Measurements from ENCODE around the gene LHCGR. TPM values are rescaled to one million over a fixed set of nuclear protein-coding genes. Genes with fewer than 3 reads are reported as not detected.

LHCGR gene
- total RNA-seq, 1 experiment from 2014 or later, result not detected

DNA sequence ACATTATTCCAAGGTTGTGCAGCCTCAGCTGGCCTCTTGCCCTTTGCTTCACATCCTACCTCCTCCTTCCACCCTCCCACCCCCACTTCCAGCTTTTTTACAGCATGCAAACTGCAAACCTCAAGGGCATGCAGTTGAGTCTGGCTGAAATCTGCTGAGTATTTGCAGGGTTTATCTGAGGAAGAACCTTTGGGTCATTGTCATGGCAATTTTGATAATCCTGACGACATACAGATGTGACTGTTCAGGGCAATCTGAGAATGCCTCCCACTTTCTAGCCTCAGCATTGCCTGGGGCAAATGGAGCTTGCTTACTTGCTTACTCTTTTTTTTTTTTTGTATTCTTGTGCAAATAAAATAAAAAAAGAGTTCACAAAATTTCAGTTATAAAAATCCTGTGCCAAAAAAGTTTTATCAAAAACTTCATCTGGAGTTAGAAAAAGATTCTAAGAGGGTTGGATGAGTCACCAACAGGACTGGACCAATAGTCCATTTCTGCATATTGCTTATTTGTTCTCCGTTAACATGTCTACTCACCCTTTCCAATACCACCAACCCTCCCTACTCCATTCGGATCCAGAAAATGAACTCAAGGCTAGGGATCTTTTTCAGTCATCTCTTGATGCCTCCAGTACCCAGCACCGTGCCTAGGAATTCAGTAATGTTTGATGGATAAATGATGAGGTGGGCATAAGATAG lies 23.6 kb upstream of the LHCGR start:
- Histone ChIP-seq H3K4me1 (ENCODE audit: control insufficient read depth, insufficient read depth, low read length) (no peaks in the 10 kb centered on the region), H3K27me3 (ENCODE audit: control insufficient read depth, insufficient read depth, low read length) (no peaks in the 10 kb centered on the region), H3K27ac (ENCODE audit: low read length) (no peak overlapping the region), H3K4me3 (ENCODE audit: low read depth in 2 of 2, low read length in 2 of 2) (no peak overlapping the region), H3K36me3 (ENCODE audit: control insufficient read depth, insufficient read depth, low read length) (no peaks in the 10 kb centered on the region), H3K9me3 (ENCODE audit: control insufficient read depth, insufficient read depth, low read depth, low read length) (no peaks in the 10 kb centered on the region)
- CTCF ChIA-PET, result no interaction called here
- intact Hi-C loops (cut with micrococcal nuclease; ENCODE audit: unreplicated experiment), result no loop called here
- in situ Hi-C loops (cut with HindIII; ENCODE audit: low pct_unique_long_range_greater_than_20kb, low sequenced_read_pairs), result no loop called here
- POLR2A ChIA-PET, result no interaction called here
- no peak for TF ChIP-seq CTCF (IDR thresholded peaks at IDR 0.05)
- no peak for TF ChIP-seq POLR2AphosphoS5 (IDR thresholded peaks at IDR 0.05; ENCODE audit: low read depth, low read length)
- TF ChIP-seq SIN3A (IDR thresholded peaks at IDR 0.05; ENCODE audit: borderline replicate concordance, insufficient read depth, low read depth, low read length), result no peak
- TF ChIP-seq, protein P1, sequence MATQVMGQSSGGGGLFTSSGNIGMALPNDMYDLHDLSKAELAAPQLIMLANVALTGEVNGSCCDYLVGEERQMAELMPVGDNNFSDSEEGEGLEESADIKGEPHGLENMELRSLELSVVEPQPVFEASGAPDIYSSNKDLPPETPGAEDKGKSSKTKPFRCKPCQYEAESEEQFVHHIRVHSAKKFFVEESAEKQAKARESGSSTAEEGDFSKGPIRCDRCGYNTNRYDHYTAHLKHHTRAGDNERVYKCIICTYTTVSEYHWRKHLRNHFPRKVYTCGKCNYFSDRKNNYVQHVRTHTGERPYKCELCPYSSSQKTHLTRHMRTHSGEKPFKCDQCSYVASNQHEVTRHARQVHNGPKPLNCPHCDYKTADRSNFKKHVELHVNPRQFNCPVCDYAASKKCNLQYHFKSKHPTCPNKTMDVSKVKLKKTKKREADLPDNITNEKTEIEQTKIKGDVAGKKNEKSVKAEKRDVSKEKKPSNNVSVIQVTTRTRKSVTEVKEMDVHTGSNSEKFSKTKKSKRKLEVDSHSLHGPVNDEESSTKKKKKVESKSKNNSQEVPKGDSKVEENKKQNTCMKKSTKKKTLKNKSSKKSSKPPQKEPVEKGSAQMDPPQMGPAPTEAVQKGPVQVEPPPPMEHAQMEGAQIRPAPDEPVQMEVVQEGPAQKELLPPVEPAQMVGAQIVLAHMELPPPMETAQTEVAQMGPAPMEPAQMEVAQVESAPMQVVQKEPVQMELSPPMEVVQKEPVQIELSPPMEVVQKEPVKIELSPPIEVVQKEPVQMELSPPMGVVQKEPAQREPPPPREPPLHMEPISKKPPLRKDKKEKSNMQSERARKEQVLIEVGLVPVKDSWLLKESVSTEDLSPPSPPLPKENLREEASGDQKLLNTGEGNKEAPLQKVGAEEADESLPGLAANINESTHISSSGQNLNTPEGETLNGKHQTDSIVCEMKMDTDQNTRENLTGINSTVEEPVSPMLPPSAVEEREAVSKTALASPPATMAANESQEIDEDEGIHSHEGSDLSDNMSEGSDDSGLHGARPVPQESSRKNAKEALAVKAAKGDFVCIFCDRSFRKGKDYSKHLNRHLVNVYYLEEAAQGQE (IDR thresholded peaks at IDR 0.05; ENCODE audit: insufficient read depth in 1 of 2, low read depth in 2 of 2, low read length in 1 of 2), result no peak
- no peak for ATAC-seq
- no peak for DNase-seq (ENCODE audit: low read depth, low spot score)
- no TSS peak for BruUV-seq (replicated peaks)

DNA sequence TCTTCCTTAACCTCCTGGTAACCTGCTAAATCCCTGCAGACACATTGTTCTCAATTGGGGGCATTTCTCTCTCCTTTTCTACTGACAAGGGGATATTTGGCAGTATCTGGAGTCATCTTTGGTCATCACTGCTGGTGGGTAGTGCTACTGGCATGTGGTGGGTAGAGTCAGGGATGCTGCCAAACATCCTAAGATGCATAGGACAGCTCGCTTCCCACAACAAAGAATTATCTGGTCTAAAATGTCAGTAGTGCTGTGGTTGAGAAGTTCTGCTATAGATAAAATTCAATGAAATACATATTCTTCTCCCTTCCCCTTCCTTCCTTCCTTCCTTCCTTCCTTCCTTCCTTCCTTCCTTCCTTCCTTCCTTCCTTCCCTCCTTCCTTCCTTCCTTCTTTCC lies 18.7 kb upstream of the LHCGR start:
- TF ChIP-seq TCF7L2 (IDR thresholded peaks at IDR 0.05; ENCODE audit: low read depth, low read length) (no peak), CTCF (IDR thresholded peaks at IDR 0.05) (no peak), POLR2AphosphoS5 (IDR thresholded peaks at IDR 0.05; ENCODE audit: low read depth, low read length) (no peak), SIN3A (IDR thresholded peaks at IDR 0.05; ENCODE audit: borderline replicate concordance, insufficient read depth, low read depth, low read length) (no peak)
- TF ChIP-seq, protein P1 (IDR thresholded peaks at IDR 0.05; ENCODE audit: insufficient read depth in 1 of 2, low read depth in 2 of 2, low read length in 1 of 2), result no peak
- ATAC-seq (no peak), DNase-seq (ENCODE audit: low read depth, low spot score) (no peak)
- no peaks in the 10 kb centered on the region for H3K36me3 ChIP-seq (ENCODE audit: control insufficient read depth, insufficient read depth, low read length)
- BruUV-seq (replicated peaks), result no TSS peak
- H3K4me3 ChIP-seq (ENCODE audit: low read depth in 2 of 2, low read length in 2 of 2), result no peak overlapping the region
- in situ Hi-C loops (cut with HindIII; ENCODE audit: low pct_unique_long_range_greater_than_20kb, low sequenced_read_pairs) (no loop called here), intact Hi-C loops (cut with micrococcal nuclease; ENCODE audit: unreplicated experiment) (no loop called here)
- POLR2A ChIA-PET, result no interaction called here
- H3K27me3 ChIP-seq (ENCODE audit: control insufficient read depth, insufficient read depth, low read length), result no peaks in the 10 kb centered on the region; the same call in 1 of the 2 replicates
- H3K9me3 ChIP-seq (ENCODE audit: control insufficient read depth, insufficient read depth, low read depth, low read length), result no peaks in the 10 kb centered on the region
- CTCF ChIA-PET, result no interaction called here
- H3K4me1 ChIP-seq (ENCODE audit: control insufficient read depth, insufficient read depth, low read length), result no peaks in the 10 kb centered on the region
- no peak overlapping the region for H3K27ac ChIP-seq (ENCODE audit: low read length)
